ENCODE data around the gene IL1RAPL1. TPM values are rescaled to one million over a fixed set of nuclear protein-coding genes. Genes with fewer than 3 reads are reported as not detected.

IL1RAPL1 gene
- total RNA-seq, 1 donor, result 1.3 TPM

DNA sequence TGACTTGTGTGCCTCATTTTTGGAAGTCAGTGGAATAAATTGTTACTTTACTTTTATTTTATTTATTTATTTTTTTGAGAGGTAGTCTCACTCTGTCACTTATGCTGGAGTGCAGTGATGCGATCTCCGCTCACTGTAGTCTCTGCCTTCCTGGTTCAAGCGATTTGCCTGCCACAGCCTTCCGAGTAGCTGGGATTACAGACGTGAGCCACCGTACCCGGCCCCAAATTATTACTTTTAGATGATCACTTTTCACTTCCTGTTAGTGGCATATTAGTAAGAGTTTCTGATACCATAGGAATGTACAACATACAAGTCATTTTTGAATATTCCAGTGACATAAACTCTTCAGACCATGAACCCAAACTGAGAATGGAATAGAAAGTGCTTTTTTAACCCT lies 1017.1 kb downstream of the IL1RAPL1 start:
- H3K4me3 ChIP-seq (ENCODE audit: low read depth, low read length), result no peak overlapping the region
- TF ChIP-seq, protein P1, sequence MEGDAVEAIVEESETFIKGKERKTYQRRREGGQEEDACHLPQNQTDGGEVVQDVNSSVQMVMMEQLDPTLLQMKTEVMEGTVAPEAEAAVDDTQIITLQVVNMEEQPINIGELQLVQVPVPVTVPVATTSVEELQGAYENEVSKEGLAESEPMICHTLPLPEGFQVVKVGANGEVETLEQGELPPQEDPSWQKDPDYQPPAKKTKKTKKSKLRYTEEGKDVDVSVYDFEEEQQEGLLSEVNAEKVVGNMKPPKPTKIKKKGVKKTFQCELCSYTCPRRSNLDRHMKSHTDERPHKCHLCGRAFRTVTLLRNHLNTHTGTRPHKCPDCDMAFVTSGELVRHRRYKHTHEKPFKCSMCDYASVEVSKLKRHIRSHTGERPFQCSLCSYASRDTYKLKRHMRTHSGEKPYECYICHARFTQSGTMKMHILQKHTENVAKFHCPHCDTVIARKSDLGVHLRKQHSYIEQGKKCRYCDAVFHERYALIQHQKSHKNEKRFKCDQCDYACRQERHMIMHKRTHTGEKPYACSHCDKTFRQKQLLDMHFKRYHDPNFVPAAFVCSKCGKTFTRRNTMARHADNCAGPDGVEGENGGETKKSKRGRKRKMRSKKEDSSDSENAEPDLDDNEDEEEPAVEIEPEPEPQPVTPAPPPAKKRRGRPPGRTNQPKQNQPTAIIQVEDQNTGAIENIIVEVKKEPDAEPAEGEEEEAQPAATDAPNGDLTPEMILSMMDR (IDR thresholded peaks at IDR 0.05; ENCODE audit: insufficient read depth, low read depth, low read length), result no peak
- no peak for DNase-seq (ENCODE audit: low read depth)

DNA sequence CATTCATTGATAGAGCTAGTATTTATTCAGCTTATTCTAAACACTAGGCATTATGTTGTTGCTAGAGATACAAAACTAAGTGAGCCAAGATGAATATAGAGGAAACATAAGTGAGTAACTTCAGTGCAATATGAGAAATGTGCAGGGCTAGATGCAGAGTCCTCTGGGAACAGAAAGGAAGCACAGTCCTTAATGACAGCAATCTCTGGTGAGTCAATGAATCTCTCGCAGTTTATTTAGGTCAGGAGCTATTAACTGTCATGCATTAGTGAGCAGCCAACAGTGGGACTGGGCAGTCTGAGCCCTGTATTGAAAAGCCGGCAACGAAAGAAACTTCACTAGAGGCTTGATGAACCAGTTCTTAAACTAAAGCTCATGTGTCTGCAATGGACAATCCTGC lies 1030.0 kb downstream of the IL1RAPL1 start:
- H3K4me3 ChIP-seq (ENCODE audit: low read depth, low read length), result no peak overlapping the region
- TF ChIP-seq, protein P1 (IDR thresholded peaks at IDR 0.05; ENCODE audit: insufficient read depth, low read depth, low read length), result no peak
- peak; percentile 3 for DNase-seq (ENCODE audit: low read depth)

DNA sequence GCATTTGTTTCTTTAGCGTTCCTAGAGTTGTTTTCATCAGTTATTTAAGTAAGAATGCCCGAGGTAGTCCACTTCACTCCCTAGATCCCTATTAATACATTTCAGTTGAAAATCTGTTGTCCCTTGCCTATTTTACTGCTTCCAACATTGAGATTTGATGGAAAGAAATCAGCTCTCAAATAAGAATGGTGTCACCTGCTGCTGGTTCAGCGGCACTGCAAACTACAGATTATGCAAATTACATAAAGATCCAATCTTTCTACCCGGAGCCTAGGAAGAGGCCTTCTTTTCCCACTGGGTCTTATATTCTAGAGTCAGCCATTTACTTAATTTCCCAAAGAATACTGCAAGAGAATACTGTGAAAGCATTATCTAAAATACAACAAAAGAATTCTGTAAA lies 1030.5 kb downstream of the IL1RAPL1 start:
- TF ChIP-seq, protein P1 (IDR thresholded peaks at IDR 0.05; ENCODE audit: insufficient read depth, low read depth, low read length), result peak; percentile 26
- DNase-seq (ENCODE audit: low read depth), result no peak
- H3K4me3 ChIP-seq (ENCODE audit: low read depth, low read length), result no peak overlapping the region

DNA sequence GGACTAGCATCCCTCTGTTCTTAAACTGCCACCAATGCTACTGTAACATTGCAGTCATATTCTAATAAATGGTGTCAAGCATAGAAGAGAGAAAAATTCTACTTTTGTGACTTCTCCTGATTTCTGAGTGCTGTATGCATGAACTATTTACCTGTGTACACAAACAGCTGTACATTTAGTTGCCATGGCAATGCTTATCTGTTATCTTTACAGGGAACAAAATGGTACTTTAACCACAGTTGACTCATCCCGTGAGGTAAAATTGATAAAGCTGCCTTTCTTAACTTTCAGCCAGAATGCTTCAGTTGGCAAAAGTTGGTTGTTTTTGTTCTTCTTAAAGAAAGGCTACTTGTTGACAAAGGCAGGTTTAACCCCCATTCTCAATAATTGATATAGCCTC lies 1040.6 kb downstream of the IL1RAPL1 start:
- DNase-seq (ENCODE audit: low read depth), result peak; percentile 25
- TF ChIP-seq, protein P1 (IDR thresholded peaks at IDR 0.05; ENCODE audit: insufficient read depth, low read depth, low read length), result no peak
- H3K4me3 ChIP-seq (ENCODE audit: low read depth, low read length), result no peak overlapping the region

DNA sequence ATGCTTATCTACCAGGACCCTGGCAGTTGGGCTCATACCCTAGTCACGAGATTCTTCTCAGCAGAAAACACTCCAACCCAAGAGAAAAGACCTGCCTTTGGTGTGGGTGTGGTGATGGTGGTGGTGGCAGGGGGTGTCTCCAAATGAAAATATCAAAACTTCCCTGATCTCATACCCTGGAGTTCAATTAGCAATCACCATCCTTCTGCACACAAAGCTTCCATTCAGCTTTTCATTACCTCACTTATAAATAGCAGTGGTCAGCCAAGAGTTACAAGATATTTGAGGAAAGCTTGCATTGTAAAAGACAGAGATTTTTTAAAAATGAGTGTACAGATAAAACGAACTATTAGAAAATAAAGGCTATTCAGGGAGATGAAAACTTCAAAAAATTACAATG lies 1047.3 kb downstream of the IL1RAPL1 start:
- DNase-seq (ENCODE audit: low read depth), result no peak
- no peak overlapping the region for H3K4me3 ChIP-seq (ENCODE audit: low read depth, low read length)
- TF ChIP-seq, protein P1 (IDR thresholded peaks at IDR 0.05; ENCODE audit: insufficient read depth, low read depth, low read length), result no peak

DNA sequence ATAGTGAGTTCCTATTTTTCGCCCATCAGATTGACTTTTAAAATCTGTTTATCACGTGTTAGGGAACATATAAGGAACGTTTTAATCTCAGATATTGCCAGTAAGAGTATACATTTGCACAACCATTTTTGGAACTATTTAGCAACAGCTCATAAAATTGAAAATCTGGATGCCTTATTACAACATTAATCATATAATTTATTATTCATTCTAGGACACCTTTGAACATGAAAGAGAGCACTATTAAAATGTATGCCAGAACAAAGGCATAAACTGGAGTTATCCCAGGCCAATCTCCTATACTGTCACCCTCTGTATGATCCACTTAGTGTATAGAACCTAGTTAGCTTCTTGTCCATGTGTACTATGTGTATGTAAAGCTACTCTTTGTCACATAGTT lies 1049.1 kb downstream of the IL1RAPL1 start:
- no peak for DNase-seq (ENCODE audit: low read depth)
- TF ChIP-seq, protein P1 (IDR thresholded peaks at IDR 0.05; ENCODE audit: insufficient read depth, low read depth, low read length), result no peak
- no peak overlapping the region for H3K4me3 ChIP-seq (ENCODE audit: low read depth, low read length)

DNA sequence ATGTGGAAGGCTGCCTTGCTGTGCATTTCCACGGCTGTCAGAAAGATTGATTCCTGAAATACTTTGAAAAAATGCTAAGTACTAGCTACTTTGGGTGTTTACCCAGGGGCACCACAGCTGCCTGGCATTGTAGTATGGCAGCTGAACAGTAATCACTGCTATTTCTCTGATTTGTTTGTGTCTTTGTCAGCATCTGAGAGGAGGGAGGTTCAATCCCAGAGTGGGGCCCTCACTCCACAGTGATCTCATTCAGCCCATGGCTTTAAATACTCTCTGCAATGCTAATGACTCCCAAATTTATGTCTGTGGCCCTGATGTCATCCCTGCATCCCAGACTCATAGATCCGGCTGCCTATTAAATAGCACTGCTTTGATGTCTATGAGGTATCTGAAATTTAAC lies 1052.9 kb downstream of the IL1RAPL1 start:
- TF ChIP-seq, protein P1 (IDR thresholded peaks at IDR 0.05; ENCODE audit: insufficient read depth, low read depth, low read length), result no peak
- H3K4me3 ChIP-seq (ENCODE audit: low read depth, low read length), result no peak overlapping the region
- no peak for DNase-seq (ENCODE audit: low read depth)

All from fibroblast of villous mesenchyme (primary cell).